ENCODE data around the gene POLL. TPM values are rescaled to one million over a fixed set of nuclear protein-coding genes. Genes with fewer than 3 reads are reported as not detected.

POLL gene
- total and polyA plus RNA-seq, 10 of the 15 experiments (the other 5 are each of a cell fraction or from before 2014, with no cell fraction given): 1.5 to 25.4 (median 13.8) TPM

DNA sequence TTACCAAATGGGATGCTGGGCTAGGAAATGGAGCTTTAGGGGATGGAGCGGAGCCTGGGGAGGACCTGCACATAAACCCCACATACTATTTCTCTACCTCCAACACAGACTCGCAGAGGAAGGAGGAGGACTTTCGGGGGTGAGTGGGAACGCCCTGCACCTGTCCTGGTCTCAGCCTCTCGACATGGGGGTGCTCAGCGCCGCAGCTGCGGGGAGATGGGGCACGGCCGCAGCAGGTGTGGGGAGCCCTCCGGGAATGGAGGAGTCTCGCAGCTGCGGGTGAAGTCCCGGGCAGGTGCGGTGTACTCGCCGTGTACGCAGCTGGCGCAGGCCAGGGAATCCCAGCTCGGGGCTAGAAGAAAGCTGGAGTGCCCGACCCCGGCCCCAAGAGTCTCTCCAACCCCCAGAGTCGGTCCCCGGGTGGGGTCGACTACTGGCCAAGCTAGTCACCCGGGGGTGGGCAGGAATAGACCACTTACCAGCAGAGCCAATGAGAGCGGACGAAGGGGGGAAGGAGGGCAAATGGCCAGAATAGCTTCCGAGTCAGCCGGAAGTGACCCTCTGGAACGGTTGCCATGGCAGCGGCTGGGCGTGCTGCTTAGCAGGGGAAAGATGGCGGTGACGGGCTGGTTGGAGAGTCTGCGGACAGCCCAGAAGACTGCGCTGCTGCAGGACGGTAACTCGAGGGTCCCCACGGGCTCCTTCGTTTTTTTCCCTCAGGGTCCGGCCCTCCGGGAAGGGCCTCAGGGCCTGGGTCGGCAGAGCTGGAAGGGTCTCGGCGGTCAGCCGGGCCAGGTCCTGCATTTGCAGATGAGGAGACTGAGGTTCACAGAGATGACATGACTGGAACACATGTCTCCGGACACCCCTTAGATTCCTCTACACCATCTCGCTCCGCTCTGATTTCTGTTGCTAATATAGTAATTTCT is at the start of gene POLL, which contains the start of gene DPCD (continued):
- peak; percentile 58; the same call in 1 of the 2 replicates for TF ChIP-seq SREBF2 (IDR thresholded peaks at IDR 0.05; ENCODE audit: low read length)
- peak; percentile 63 for TF ChIP-seq E2F8 (IDR thresholded peaks at IDR 0.05; ENCODE audit: low read depth, partially characterized antibody)
- TF ChIP-seq CEBPZ (IDR thresholded peaks at IDR 0.05; ENCODE audit: low read depth, low read length): 0 out of 2 replicates have a peak, but pooled peaks have one; percentile 11
- TF ChIP-seq RFX5 (IDR thresholded peaks at IDR 0.05; ENCODE audit: low read depth, low read length): no peak
- TF ChIP-seq CREM (IDR thresholded peaks at IDR 0.05; ENCODE audit: low read depth): no peak
- TF ChIP-seq RUNX3 (IDR thresholded peaks at IDR 0.05; ENCODE audit: low read length): peak; percentile 43; the same call in 1 of the 2 replicates
- TF ChIP-seq ZBED1 (IDR thresholded peaks at IDR 0.05; ENCODE audit: borderline replicate concordance): no peak
- peak; percentile 99 for TF ChIP-seq GABPA (IDR thresholded peaks at IDR 0.05; ENCODE audit: low read depth)
- peak; percentile 30; the same call in 1 of the 2 replicates for TF ChIP-seq PML (IDR thresholded peaks at IDR 0.05; ENCODE audit: low read length)
- TF ChIP-seq ASH2L (IDR thresholded peaks at IDR 0.05; ENCODE audit: borderline replicate concordance, low read depth): no peak
- TF ChIP-seq ELK1 (IDR thresholded peaks at IDR 0.05; ENCODE audit: low read depth, low read length): no peak; the same call in 1 of the 2 replicates
- TF ChIP-seq RAD21 (IDR thresholded peaks at IDR 0.05; ENCODE audit: insufficient read depth, low read depth, low read length): no peak
- peak; percentile 97 for TF ChIP-seq SIN3A (IDR thresholded peaks at IDR 0.05; ENCODE audit: low read depth, low read length)
- TF ChIP-seq ZNF207 (IDR thresholded peaks at IDR 0.05; ENCODE audit: borderline replicate concordance): no peak
- TF ChIP-seq MLLT1 (IDR thresholded peaks at IDR 0.05): 0 out of 2 replicates have a peak, but pooled peaks have one; percentile 23
- peak; percentile 10; the same call in 1 of the 2 replicates for TF ChIP-seq SPI1 (IDR thresholded peaks at IDR 0.05; ENCODE audit: borderline replicate concordance, insufficient read depth, low read depth, low read length)

Data from GM12878 (cell line).